NCI-H460 (cell line): Measurements from ENCODE around the gene MCF2L2. TPM values are rescaled to one million over a fixed set of nuclear protein-coding genes. Genes with fewer than 3 reads are reported as not detected.

Experiments
- DNase-seq: peaks from one replicate; pipeline ENCODE4 v3.0.0-alpha.2; 2016; ENCODE audit warnings: low read depth; ENCODE audit errors: extremely low read depth
- total RNA-seq: library from RNA; depleted of rRNA; stranded (reverse); fragments of >200 nt; shearing (Covaris generic); gene quantifications from 2 replicates; pipeline ENCODE4 v1.2.3, GENCODE V29; 2014

Gene MCF2L2
- total RNA-seq, 1 experiment from 2014 or later, result 0.57 TPM

DNA sequence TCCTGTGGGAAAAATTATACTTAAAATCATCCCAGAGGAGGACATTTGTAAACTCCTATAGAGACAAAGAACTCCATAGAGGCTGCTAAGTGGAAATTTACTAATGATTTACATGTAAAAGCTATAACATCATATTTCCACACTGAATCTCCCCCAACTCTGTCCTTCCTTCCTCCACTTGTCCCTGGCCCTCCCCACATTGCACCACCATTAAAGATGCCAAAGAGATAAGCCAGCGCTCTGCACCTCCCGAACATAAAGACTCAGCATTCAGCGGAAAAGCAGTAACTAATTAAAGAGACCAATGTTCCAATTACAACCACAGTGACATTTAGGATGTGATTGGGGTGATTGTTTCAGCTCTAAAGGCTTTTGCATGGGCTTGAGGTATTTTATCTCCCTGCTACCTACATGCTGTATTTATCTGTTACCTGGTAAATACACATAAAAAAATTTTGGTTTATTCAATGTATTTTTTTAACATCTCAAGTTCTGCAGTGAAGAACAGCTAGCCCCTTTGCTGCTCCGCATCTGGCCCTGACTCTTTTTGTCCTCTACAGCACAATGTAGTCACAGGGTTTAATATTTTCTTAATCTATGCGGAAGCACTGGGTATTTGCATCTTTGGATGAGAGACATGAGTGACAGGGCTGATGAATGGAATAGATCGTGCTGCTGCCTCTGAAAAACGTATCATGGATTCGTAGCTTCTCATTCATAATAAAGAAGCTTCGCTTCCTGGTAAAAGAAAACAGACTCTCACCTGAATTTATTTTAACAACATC lies 210.7 kb downstream of the MCF2L2 start:
- no peak for DNase-seq

DNA sequence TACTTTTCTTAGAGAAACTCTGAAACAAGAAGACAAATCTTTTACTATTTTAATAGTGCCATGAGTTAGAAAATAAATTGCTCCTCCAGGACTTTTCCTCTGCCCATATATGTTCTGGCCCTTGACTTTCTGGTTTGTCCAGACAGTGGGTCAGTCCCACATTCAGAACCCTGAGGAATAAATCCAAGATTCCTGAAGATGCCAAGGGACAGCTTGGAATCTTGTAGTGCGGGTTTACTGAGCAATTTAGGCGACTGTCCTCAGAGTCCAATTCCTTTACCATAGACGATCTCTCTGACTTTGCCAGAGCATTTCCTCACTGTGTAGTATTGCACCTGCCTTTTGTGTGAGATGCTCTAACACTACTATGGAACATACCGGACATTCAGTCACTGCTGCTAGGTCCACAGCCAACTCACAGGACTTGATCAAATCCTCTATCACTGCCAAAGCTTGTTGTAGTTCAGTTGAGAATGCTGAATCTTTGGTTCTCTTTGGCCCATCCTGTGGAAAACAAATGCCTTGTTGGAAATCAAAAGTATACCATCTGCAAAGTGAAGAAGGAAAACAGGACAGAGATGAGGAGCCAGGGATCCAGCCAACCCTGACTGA lies 212.7 kb downstream of the MCF2L2 start:
- DNase-seq, result no peak

GRCh38 chr3:183214277-183214612 lies 214.2 kb downstream of the MCF2L2 start:
- DNase-seq, result no peak

GRCh38 chr3:183213415-183214276 lies 214.8 kb downstream of the MCF2L2 start:
- no peak for DNase-seq

DNA sequence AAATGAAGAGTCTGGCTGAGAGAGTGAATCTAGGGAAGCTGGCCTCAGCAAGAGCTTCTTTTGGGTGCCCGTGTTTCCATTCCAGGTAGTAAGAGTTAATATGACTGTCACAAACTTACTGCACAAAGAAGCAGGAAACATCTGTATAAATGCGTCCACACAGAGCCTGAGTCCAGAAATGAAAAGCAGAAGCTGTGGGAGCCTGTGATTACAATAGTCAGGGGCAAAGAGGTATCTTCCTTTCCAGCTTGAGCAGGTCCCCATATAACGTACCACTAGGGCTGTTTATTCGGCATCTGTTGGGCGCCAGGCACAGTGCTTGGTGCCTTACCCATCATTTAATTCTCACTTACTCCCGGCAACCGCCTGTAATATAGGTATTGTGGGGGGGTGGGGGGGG lies 215.9 kb downstream of the MCF2L2 start:
- DNase-seq, result no peak

- no peak for DNase-seq
These were observed 216.3 kb downstream of the MCF2L2 start for GRCh38 chr3:183212096-183212495.

DNA sequence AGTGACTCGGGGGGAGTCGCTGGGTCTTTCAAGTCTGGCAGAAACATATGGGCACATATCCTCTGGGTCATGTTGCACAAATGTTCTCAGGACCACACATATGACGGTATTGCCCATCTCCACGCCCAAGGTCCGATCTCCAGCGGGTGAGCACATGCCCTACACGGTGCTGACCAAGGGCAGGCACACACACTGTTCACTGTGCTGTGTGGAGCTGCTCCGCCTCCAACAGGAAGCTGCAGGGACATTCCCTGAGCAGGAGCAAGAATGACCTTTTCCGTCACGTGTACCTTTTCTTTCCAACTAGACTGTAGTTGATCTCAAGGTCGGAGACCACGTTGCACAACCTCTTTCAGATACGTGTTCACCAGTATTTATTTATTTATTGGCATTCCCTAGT lies 217.1 kb downstream of the MCF2L2 start:
- DNase-seq, result no peak

GRCh38 chr3:183210862-183211341 lies 217.5 kb downstream of the MCF2L2 start:
- no peak for DNase-seq

DNA sequence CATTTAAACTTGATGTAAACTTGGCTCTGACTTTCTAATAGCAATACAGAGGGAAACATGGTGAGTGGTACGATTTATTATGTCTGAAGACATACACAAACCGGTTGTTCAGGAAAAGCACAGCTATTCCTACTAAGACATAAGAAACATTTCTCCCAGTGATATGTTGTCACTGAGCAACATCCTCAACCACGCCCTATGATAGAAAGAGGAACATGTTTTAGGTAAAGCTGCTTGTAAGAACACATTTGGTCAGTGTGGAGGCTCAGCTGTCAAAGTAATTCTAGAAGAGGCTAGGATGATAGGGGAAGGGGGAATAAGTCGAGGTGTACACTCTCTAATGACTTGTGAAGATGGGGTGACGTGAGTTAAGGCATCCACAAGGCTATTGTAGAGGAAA lies 218.1 kb downstream of the MCF2L2 start:
- DNase-seq, result no peak

DNA sequence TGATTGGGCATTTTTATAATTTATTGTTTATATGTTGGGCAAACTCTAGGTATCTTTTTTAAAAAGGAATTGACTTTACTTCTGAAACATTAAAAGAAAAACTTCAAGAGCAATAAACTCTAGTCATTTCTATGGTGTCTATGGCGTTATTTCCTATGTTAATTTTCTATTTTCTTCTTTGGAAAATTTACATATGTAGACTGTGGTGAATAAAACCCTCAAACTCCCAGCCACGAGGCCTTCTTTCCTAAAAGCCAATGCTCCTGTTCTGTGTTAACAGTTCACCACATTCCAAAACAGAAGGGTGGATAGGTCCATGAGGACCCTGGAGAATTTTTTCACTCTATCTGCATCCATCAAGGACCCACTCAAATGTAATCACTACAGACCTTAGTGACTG lies 219.6 kb downstream of the MCF2L2 start:
- no peak for DNase-seq

- no peak for DNase-seq
These were observed 220.2 kb downstream of the MCF2L2 start for GRCh38 chr3:183208260-183208659.

DNA sequence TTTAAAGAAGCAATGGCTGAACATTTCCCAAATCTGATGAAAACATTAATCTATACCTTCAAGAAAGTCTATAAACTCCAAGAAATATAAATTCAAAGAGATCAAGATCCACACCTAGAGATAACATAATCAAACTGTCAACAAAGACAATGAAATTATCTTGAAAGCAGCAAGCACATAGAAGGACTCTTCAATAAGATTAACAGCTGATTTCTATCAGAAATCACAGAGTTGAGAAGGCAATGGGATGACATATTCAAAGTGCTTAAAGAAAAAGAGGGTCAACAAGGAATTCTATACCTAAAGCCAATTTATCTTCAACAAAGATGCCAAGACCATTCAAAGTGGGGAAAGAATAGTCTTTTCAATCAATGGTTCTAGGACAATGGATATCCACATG lies 224.7 kb downstream of the MCF2L2 start:
- DNase-seq, result no peak

- DNase-seq, result no peak
These were observed 226.3 kb downstream of the MCF2L2 start for GRCh38 chr3:183202004-183202722.

DNA sequence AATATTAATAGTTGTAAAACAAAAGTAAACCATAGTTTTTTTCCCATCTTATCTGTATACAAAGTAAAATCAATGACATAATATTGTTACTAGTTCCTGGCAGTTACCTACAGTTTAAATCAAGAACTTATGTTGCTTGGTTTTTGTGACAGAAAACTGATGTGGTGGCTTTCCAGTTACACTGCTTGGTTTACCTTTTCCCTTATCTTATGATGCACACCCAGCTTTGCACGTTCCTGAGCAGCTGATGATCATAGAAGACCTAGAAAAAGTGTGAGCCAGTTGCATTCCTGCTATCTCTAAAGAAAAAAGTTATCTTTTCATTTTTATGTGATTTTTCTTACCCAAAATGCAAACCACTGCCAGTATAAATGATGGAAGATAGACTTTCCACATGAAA lies 229.5 kb downstream of the MCF2L2 start:
- no peak for DNase-seq

GRCh38 chr3:183197734-183198133 lies 230.7 kb downstream of the MCF2L2 start:
- DNase-seq, result no peak

DNA sequence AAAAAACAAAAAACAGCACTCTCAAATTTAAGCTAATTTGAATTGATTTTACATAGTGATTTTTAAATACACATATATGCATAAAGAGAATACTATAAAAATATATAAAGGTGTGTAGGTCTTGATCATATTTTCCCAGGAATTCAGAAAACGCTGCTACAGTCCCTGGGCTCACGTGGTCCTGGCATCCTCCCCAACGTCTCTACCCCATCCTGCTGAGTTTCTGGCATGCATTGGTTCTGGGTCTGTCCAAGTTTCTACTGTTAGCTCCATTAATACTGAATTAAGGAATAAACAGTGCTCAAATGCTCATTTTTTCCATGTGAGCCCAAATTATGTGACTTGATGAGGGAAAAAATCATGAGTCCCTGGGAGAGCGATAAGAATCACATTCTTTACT lies 233.2 kb downstream of the MCF2L2 start:
- no peak for DNase-seq

GRCh38 chr3:183193762-183194689 lies 234.4 kb downstream of the MCF2L2 start:
- DNase-seq, result no peak

GRCh38 chr3:183192650-183193300 lies 235.6 kb downstream of the MCF2L2 start:
- no peak for DNase-seq

- DNase-seq, result no peak
These were observed 238.8 kb downstream of the MCF2L2 start for GRCh38 chr3:183189641-183190040.
